NT2/D1 (cell line): ENCODE results near the gene PDHX.

Source experiments
- DNase-seq: peaks from one replicate; pipeline ENCODE4 v3.0.0-alpha.2; 2011; ENCODE audit warnings: low read depth, low spot score
- H3K27me3 ChIP-seq: 2 replicates; pipeline ENCODE4 v1.6.0; 2011; ENCODE audit warnings: mild to moderate bottlenecking; ENCODE audit not compliant: insufficient read length, insufficient read depth
- H3K36me3 ChIP-seq: 2 replicates; pipeline ENCODE4 v1.6.1; 2011; ENCODE audit warnings: mild to moderate bottlenecking, low read length, mixed read lengths; ENCODE audit not compliant: insufficient read depth, insufficient read length
- H3K4me1 ChIP-seq: 2 replicates; pipeline ENCODE4 v1.5.1; 2011; ENCODE audit not compliant: insufficient read depth, insufficient read length
- H3K4me3 ChIP-seq: 2 replicates; pipeline ENCODE4 v1.5.1; 2011; ENCODE audit warnings: low read depth; ENCODE audit not compliant: insufficient read length
- H3K9ac ChIP-seq: 2 replicates; pipeline ENCODE4 v1.6.0; 2011; ENCODE audit warnings: low read depth; ENCODE audit not compliant: insufficient read length
- H3K9me3 ChIP-seq: 2 replicates; pipeline ENCODE4 v1.5.1; 2011; ENCODE audit warnings: mild to moderate bottlenecking, low read length; ENCODE audit not compliant: insufficient read depth
- SUZ12 ChIP-seq: IDR thresholded peaks from 2 replicates; pipeline ENCODE4 v1.6.1; 2011; ENCODE audit not compliant: insufficient read length, insufficient read depth; ENCODE audit errors: extremely low read depth
- YY1 ChIP-seq: IDR thresholded peaks from 2 replicates; pipeline ENCODE4 v1.6.1; 2011; ENCODE audit not compliant: insufficient read length, insufficient read depth
- ZNF274 ChIP-seq: IDR thresholded peaks from 2 replicates; pipeline ENCODE4 v1.6.1; 2011; ENCODE audit warnings: mild to moderate bottlenecking, low read depth, low read length

Gene PDHX

GRCh38 chr11:35010654-35011053, 94.2 kb downstream of the PDHX start:
- DNase-seq, result no peak
- no peak overlapping the region for H3K9ac ChIP-seq

GRCh38 chr11:35011389-35011788, 95.0 kb downstream of the PDHX start:
- no peak for DNase-seq
- TF ChIP-seq ZNF274 (no peak), SUZ12 (no peak), YY1 (no peak)
- Histone ChIP-seq H3K9ac (no peak overlapping the region), H3K4me3 (no peak overlapping the region), H3K4me1 (no peaks in the 10 kb centered on the region), H3K27me3 (no peaks in the 10 kb centered on the region), H3K36me3 (no peaks in the 10 kb centered on the region), H3K9me3 (no peaks in the 10 kb centered on the region)

More at GRCh38 chr11:35010654-35011053, 94.2 kb downstream of the PDHX start:
- TF ChIP-seq ZNF274, result no peak
- Histone ChIP-seq H3K9me3 (no peaks in the 10 kb centered on the region), H3K36me3 (no peaks in the 10 kb centered on the region), H3K27me3 (no peaks in the 10 kb centered on the region), H3K4me3 (no peak overlapping the region), H3K4me1 (no peaks in the 10 kb centered on the region)

- Histone ChIP-seq H3K4me3 (no peak overlapping the region), H3K27me3 (no peaks in the 10 kb centered on the region), H3K9ac (no peak overlapping the region), H3K36me3 (no peaks in the 10 kb centered on the region), H3K9me3 (no peaks in the 10 kb centered on the region), H3K4me1 (no peaks in the 10 kb centered on the region)
- DNase-seq, result no peak
- no peak for TF ChIP-seq YY1
- no peak for TF ChIP-seq ZNF274
- TF ChIP-seq SUZ12, result no peak
Observed at GRCh38 chr11:35011944-35012343, 95.5 kb downstream of the PDHX start.

GRCh38 chr11:35012467-35013191, 96.2 kb downstream of the PDHX start:
- peaks cover 1% of the 10 kb centered on the region for H3K4me1 ChIP-seq
- no peaks in the 10 kb centered on the region for H3K27me3 ChIP-seq
- H3K9me3 ChIP-seq, result no peaks in the 10 kb centered on the region
- H3K36me3 ChIP-seq, result no peaks in the 10 kb centered on the region
- TF ChIP-seq SUZ12 (no peak), YY1 (no peak), ZNF274 (no peak)
- H3K9ac ChIP-seq, result no peak overlapping the region
- H3K4me3 ChIP-seq, result no peak overlapping the region
- no peak for DNase-seq

- Histone ChIP-seq H3K9ac (no peak overlapping the region), H3K4me1 (peaks cover 3% of the 10 kb centered on the region), H3K27me3 (no peaks in the 10 kb centered on the region), H3K36me3 (no peaks in the 10 kb centered on the region), H3K4me3 (no peak overlapping the region), H3K9me3 (no peaks in the 10 kb centered on the region)
- no peak for TF ChIP-seq YY1
- TF ChIP-seq SUZ12, result no peak
- no peak for TF ChIP-seq ZNF274
- DNase-seq, result no peak
Observed at GRCh38 chr11:35013514-35014233, 97.3 kb downstream of the PDHX start.

GRCh38 chr11:35014346-35014745, 97.9 kb downstream of the PDHX start:
- Histone ChIP-seq H3K4me1 (peaks cover 3% of the 10 kb centered on the region), H3K4me3 (no peak overlapping the region), H3K9ac (no peak overlapping the region), H3K9me3 (no peaks in the 10 kb centered on the region; the same call in 1 of the 2 replicates), H3K36me3 (no peaks in the 10 kb centered on the region), H3K27me3 (no peaks in the 10 kb centered on the region)
- TF ChIP-seq SUZ12, result no peak
- TF ChIP-seq ZNF274, result no peak
- TF ChIP-seq YY1, result no peak
- DNase-seq, result no peak

GRCh38 chr11:35015621-35016387, 99.4 kb downstream of the PDHX start:
- H3K4me1 ChIP-seq, result peaks cover 3% of the 10 kb centered on the region
- no peak for TF ChIP-seq YY1
- no peak for TF ChIP-seq SUZ12
- TF ChIP-seq ZNF274, result no peak
- no peak for DNase-seq
- H3K9ac ChIP-seq, result no peak overlapping the region
- H3K36me3 ChIP-seq, result no peaks in the 10 kb centered on the region
- no peak overlapping the region for H3K4me3 ChIP-seq
- no peaks in the 10 kb centered on the region for H3K27me3 ChIP-seq
- no peaks in the 10 kb centered on the region; the same call in 1 of the 2 replicates for H3K9me3 ChIP-seq
